ENCODE data around the gene IMPACT.

The IMPACT gene

DNA sequence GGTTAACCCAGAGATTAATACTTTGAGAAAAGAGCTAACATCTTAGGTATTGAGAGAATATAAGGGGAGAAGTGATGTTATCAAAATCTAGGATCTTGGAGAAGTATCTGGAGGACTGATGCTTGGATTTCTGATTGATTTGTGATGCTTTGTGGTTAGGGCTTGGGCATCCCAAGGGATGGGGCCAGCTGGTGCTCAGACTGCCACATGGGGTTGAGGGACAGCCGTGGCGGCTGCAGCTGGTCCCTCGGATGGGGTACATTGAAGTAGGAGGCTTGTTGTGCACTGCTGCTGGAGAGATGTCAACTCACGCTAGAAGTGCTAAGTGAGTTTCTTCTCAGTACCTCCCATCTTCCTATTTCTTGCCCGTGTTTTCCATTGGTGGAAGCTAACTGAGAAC is 56.4 kb downstream of the IMPACT start:
- Mint-ChIP-seq H3K27me3 (no peaks in the 10 kb centered on the region), H3K4me3 (no peak overlapping the region), H3K4me1 (ENCODE audit: low read depth) (no peaks in the 10 kb centered on the region), H3K27ac (no peak overlapping the region), H3K9me3 (no peaks in the 10 kb centered on the region), H3K36me3 (ENCODE audit: low read depth) (no peaks in the 10 kb centered on the region)

DNA sequence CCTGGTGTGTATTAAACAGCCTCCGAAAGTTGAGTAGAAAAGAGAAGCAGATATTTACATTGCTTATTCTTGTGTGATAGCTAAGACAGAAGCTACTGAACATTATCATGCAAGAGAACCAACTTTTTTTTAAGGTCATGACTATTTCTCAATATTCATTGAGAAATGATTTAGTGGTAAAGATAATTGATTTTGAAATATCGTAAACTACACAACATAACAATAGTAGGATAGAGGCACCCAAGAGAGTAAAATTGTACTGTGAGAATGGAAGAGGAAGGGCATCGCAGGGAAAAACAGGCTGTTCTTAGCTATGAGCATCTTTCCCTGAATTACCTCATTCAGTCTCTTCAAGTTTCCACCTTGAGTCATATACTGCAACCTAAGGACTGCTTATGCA is 59.2 kb downstream of the IMPACT start:
- Mint-ChIP-seq H3K9me3 (no peaks in the 10 kb centered on the region), H3K27ac (no peak overlapping the region), H3K36me3 (ENCODE audit: low read depth) (no peaks in the 10 kb centered on the region), H3K27me3 (peaks cover 4% of the 10 kb centered on the region), H3K4me1 (ENCODE audit: low read depth) (peaks cover 4% of the 10 kb centered on the region), H3K4me3 (no peak overlapping the region)

DNA sequence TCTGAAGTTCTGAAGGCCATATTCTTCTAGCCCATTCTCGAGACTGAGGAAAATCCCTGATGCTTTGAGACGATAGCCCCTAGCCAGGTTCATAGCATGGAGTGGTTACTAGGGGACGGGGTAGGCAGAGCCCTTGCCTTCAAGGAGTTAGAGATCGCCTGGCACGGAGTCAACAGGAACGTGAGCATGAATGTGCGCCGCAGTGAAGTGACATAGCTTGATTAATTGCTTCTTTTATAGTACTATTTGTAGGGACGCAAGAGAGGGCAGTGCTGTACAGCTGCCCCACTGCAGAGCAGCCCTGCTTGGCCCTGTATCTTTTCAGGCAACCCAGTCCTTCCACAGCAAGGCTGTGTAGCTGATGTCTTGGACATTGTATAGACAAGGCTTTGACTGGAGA is 60.2 kb downstream of the IMPACT start:
- no peaks in the 10 kb centered on the region for H3K36me3 Mint-ChIP-seq (ENCODE audit: low read depth)
- peaks cover 6% of the 10 kb centered on the region for H3K4me1 Mint-ChIP-seq (ENCODE audit: low read depth)
- H3K27me3 Mint-ChIP-seq, result peaks cover 4% of the 10 kb centered on the region
- no peaks in the 10 kb centered on the region for H3K9me3 Mint-ChIP-seq
- H3K4me3 Mint-ChIP-seq, result no peak overlapping the region
- no peak overlapping the region for H3K27ac Mint-ChIP-seq

DNA sequence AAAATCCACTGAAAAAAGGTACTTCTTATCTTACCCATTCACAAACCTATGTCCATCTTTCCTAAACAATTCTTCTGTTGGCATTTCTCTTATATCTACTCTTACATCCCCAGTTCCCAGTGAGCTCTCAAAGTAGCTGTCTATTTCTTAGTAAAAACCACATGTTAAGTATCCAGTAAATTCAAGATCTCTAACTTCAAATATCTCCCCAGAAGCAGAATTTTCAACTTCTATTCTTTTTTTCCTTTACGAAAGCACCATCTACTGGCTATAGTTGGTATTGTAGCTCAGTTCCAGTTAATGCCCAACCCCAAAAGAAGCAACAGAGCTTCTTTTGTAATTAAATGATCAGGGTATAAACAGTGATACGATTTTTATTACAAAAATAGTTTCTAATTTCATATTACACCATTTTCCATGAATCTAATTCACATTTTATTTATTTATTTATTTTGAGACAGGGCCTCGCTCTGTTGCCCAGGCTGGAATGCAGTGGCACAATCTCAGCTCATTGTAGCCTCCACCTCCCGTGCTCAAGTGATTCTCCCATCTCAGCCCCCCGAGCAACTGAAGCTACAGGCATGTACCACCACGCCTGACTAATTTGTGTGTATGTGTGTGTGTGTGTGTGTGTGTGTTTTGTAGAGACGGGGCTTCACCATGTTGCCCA is 62.5 kb downstream of the IMPACT start:
- H3K27me3 Mint-ChIP-seq, result peaks cover 4% of the 10 kb centered on the region
- H3K27ac Mint-ChIP-seq, result no peak overlapping the region
- no peak overlapping the region for H3K4me3 Mint-ChIP-seq
- H3K4me1 Mint-ChIP-seq (ENCODE audit: low read depth), result peaks cover 15% of the 10 kb centered on the region
- H3K36me3 Mint-ChIP-seq (ENCODE audit: low read depth), result no peaks in the 10 kb centered on the region
- no peaks in the 10 kb centered on the region for H3K9me3 Mint-ChIP-seq

DNA sequence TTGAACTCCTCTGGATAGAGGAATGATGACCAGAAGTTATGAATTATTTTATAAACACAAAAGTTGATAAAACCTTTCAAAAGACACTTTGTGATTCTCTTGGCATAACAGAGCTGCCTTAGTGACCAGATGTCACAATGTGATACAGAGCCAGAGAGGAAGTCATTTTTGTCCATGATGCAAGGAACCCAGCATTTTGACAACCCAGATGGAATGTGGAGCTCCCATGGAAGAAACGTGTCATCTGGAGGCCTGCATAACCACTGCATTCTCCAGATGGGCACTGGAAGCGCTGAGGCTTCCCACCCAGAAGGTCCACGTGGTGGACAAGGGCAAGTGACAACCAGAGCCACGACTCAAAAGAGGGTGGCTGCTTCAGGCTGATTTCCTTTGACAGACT is 64.1 kb downstream of the IMPACT start:
- peaks cover 15% of the 10 kb centered on the region for H3K4me1 Mint-ChIP-seq (ENCODE audit: low read depth)
- H3K27ac Mint-ChIP-seq, result no peak overlapping the region
- H3K9me3 Mint-ChIP-seq, result no peaks in the 10 kb centered on the region
- H3K27me3 Mint-ChIP-seq, result peaks cover 11% of the 10 kb centered on the region
- no peak overlapping the region for H3K4me3 Mint-ChIP-seq
- no peaks in the 10 kb centered on the region for H3K36me3 Mint-ChIP-seq (ENCODE audit: low read depth)

DNA sequence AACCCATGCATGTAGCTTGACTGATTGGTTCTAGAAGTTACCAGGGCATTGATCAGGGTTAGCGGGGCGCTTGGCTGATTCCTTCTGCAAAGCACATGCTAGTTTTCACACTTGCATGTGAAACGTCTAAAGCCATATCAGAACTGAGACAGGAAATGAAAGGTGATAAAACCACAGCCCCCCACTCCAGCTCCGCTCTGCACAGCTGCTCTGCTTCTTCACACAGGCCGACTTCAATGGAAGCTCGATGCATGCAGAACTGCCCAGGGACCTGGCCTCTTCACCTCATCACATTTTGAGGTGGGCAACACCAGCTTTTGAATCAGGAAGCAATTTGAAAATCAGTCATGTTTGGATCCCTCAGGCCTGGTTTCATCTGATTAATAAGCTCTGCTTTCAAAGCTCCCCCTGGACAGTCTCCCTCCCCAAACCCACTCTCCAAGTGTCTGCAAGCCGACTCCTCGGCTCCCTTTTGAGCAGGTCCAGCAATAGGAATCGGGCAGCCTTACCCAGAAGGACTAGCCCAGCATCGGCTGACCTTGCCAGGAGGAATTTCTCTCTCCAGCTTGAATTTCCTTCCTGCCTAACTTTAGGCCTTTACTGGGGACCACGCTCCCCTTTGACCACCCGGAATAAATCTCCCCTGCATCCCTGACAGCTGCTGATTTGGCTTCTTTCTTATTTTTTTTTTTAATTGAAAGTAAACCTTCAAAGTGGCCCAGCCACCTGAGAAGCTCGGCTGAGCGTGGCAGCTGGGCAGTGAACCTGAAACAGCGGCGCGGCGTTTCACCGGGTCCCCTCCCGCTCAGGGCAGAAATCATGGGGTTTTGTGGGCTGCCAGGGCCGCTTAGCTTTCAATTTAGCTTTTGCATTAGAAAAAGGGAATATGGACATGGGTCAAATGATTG is 65.7 kb downstream of the IMPACT start:
- H3K27me3 Mint-ChIP-seq, result peaks cover 11% of the 10 kb centered on the region
- H3K9me3 Mint-ChIP-seq, result no peaks in the 10 kb centered on the region
- no peak overlapping the region for H3K4me3 Mint-ChIP-seq
- H3K27ac Mint-ChIP-seq, result no peak overlapping the region
- H3K36me3 Mint-ChIP-seq (ENCODE audit: low read depth), result no peaks in the 10 kb centered on the region
- H3K4me1 Mint-ChIP-seq (ENCODE audit: low read depth), result peaks cover 15% of the 10 kb centered on the region

DNA sequence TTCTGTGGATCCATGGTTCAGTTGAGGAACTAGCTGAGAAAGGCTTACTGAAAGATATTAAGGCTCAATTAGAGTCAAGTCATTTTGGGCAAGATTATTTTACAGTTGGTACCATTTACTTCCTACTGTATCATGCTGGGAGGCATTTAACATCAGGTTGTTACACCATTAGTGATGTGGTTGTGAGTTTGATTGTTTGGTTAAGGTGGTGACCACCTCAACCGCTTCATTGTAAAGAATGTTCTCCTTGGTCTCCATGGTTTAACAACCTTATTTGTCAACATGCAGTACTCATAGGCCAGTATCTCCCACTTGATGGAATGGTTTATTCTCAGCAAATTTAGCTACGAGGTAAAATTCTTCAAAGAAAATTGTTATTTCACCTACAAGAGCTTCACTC is 68.1 kb downstream of the IMPACT start:
- H3K27me3 Mint-ChIP-seq, result peaks cover 7% of the 10 kb centered on the region
- no peaks in the 10 kb centered on the region for H3K9me3 Mint-ChIP-seq
- H3K36me3 Mint-ChIP-seq (ENCODE audit: low read depth), result no peaks in the 10 kb centered on the region
- no peak overlapping the region for H3K27ac Mint-ChIP-seq
- H3K4me1 Mint-ChIP-seq (ENCODE audit: low read depth), result peaks cover 12% of the 10 kb centered on the region
- no peak overlapping the region for H3K4me3 Mint-ChIP-seq

DNA sequence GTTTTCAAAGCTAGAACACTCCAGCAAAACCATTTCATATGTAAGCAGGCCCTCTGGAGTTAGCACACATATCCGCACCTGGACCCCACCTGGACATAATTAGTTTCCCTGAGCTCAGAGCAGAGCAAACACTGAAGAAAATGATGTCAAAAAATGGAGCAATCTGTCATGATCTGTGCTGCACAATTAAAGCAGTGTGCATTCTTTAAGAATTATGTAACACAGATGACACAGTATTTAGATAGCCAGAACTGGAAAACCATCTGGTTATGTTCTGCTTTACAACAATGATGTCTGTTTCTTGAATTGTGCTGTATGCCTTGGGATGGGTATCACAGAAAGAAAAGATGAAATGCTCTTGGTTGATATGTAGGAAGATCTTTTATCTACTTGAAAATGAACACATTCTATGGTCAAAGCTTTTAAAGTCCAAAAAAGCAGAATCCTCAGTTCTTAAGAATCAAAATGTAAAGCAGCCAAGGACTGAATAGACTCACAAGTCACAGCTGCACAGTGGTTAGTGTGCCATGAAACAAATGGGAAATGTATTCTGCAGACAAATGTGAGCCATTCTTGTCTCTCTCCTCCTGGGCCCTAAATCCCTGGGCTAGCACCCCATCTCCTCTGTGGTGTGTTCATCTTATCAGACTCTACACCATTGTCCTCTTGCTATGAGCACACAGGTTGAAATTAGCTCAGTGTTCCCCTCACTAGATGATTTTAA is 70.7 kb downstream of the IMPACT start:
- Mint-ChIP-seq H3K27ac (no peak overlapping the region), H3K4me1 (ENCODE audit: low read depth) (peaks cover 5% of the 10 kb centered on the region), H3K4me3 (no peak overlapping the region), H3K27me3 (peaks cover 7% of the 10 kb centered on the region), H3K36me3 (ENCODE audit: low read depth) (no peaks in the 10 kb centered on the region), H3K9me3 (no peaks in the 10 kb centered on the region)

DNA sequence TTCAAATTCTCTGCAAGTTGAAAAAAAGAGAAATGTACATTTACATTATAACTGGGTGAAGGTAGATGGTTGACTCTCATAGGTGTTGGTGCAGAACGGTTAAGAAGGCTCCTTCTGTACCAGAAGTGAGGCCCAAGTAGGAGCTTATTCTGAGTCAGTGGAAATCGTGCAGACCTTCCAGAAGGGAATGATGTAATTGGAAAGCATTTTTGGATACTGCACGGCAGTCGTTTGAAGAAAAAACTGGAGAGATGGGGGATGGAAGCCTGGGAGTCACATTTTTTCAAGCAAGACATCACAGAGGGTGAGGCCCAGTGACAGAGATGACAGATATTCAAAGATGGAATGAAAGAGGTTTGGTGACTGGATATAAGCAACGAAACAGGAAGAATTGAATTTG is 73.3 kb downstream of the IMPACT start:
- Mint-ChIP-seq H3K36me3 (ENCODE audit: low read depth) (no peaks in the 10 kb centered on the region), H3K27ac (no peak overlapping the region), H3K4me1 (ENCODE audit: low read depth) (no peaks in the 10 kb centered on the region), H3K4me3 (no peak overlapping the region), H3K9me3 (no peaks in the 10 kb centered on the region), H3K27me3 (peaks cover 4% of the 10 kb centered on the region)

DNA sequence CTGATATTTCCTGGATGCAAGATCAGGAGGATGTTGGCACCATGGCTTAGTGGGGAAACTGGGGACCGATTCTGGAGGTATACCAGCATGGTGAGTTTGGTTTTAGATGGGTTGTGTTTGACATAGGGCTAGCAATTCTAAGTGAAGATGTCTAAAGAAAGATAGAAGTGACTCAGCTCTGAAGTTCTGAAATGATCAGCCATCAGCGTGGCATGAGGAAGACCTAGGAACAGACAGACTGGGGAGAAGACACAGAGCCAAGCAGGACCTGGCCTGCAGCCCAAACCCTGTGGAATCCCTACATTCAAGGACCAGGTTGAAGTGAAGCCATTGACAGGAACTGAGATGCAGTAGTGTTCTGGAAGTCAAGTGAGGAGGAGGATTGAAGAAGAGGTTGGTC is 73.7 kb downstream of the IMPACT start:
- no peaks in the 10 kb centered on the region for H3K4me1 Mint-ChIP-seq (ENCODE audit: low read depth)
- H3K9me3 Mint-ChIP-seq, result no peaks in the 10 kb centered on the region
- H3K36me3 Mint-ChIP-seq (ENCODE audit: low read depth), result no peaks in the 10 kb centered on the region
- no peak overlapping the region for H3K4me3 Mint-ChIP-seq
- H3K27me3 Mint-ChIP-seq, result peaks cover under 1% of the 10 kb centered on the region
- H3K27ac Mint-ChIP-seq, result no peak overlapping the region

DNA sequence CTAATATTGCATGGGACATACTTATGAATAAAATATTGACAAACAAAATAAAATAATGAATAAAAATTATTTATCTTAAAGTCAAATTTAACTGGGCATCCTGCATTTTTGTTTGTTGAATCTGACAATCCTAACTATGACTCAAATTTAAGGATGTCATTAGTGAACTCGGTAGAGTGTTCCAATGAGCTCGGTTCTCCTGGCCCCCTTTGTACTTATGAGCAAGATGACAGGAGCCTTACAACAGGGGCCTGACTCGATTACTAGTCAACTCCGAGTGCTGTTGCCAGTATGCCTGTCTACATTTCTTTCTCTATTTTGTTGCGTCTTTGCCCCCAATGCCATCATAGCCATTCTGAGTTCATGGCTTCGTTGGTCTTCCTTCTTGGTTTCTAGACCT is 74.3 kb downstream of the IMPACT start:
- Mint-ChIP-seq H3K9me3 (no peaks in the 10 kb centered on the region), H3K36me3 (ENCODE audit: low read depth) (no peaks in the 10 kb centered on the region)

DNA sequence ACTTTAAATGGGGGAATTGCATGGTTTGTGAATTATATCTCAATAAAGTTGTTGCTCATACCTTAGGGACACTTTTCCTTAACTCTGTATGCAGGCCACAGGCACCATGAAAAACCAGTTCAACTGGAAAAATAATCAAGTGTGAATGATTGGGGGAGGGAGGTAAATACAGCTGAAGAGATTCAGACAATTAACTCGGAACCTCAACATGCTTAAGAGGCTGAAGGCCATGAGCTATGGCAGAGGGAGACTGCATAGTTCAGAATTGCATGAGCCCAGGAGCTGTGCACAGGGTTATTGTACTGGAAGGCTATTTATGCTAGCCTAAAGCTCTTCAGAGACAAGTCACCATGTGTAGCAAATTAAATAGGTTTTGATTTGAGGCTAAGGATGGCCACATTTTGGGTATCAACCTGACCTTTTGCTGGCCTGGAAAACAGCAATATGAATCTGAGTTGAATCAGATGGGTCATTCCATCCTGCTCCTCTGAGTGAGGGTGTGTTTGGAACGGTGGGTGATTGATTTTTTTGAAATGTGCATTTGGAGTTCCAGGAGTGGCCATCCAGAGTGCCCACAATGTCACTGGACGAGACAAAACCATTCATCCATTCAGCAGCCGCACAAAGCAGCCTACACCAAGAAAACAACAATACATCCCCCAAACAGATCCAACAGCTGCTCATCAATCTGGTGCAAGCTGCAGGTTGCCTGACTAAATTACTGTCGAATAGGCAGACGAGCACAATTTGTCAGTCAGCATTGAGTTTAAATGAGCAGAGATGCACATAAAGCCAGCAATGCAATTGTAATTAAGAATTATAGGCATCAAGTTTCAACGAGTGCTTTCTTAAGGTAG is 76.4 kb downstream of the IMPACT start:
- H3K36me3 Mint-ChIP-seq (ENCODE audit: low read depth), result no peaks in the 10 kb centered on the region
- no peaks in the 10 kb centered on the region for H3K4me1 Mint-ChIP-seq (ENCODE audit: low read depth)
- H3K27ac Mint-ChIP-seq, result no peak overlapping the region
- H3K9me3 Mint-ChIP-seq, result no peaks in the 10 kb centered on the region
- no peaks in the 10 kb centered on the region for H3K27me3 Mint-ChIP-seq
- no peak overlapping the region for H3K4me3 Mint-ChIP-seq

More for the DNA sequence above, 74.3 kb downstream of the IMPACT start:
- Mint-ChIP-seq H3K27ac (no peak overlapping the region), H3K27me3 (no peaks in the 10 kb centered on the region), H3K4me3 (no peak overlapping the region), H3K4me1 (ENCODE audit: low read depth) (no peaks in the 10 kb centered on the region)
